SW480 (cell line): ENCODE results near the gene GABBR2.
A peak's percentile ranks its signal among the peaks of the same experiment; 100 is the strongest.
"Not testable (repeated sequence)": the region's sequence is repeated elsewhere in the genome, so short reads cannot be mapped to it uniquely, and the experiment has no call there.

Experiments used
- DNase-seq: peaks from one replicate; pipeline ENCODE4 v3.0.0-alpha.2; 2016; ENCODE audit warnings: low spot score

GABBR2 gene

GRCh38 chr9:98288881-98289280 lies 419.9 kb downstream of the GABBR2 start:
- DNase-seq = no peak

- no peak for DNase-seq
Measured at GRCh38 chr9:98287384-98287783, 421.4 kb downstream of the GABBR2 start.

- DNase-seq = no peak
Measured at GRCh38 chr9:98285446-98285845, 423.3 kb downstream of the GABBR2 start.

GRCh38 chr9:98284754-98285153 lies 424.0 kb downstream of the GABBR2 start:
- no peak for DNase-seq

- not testable (repeated sequence) for DNase-seq
Measured at GRCh38 chr9:98283143-98283542, 425.6 kb downstream of the GABBR2 start.

GRCh38 chr9:98281281-98281680 lies 427.5 kb downstream of the GABBR2 start:
- no peak for DNase-seq

GRCh38 chr9:98280574-98280973 lies 428.2 kb downstream of the GABBR2 start:
- DNase-seq = no peak

GRCh38 chr9:98280162-98280561 lies 428.6 kb downstream of the GABBR2 start:
- DNase-seq = no peak

- DNase-seq = no peak
Measured at GRCh38 chr9:98276907-98277469, 431.7 kb downstream of the GABBR2 start.

- DNase-seq = no peak
Measured at GRCh38 chr9:98275159-98275558, 433.6 kb downstream of the GABBR2 start.

GRCh38 chr9:98272083-98272482 lies 436.7 kb downstream of the GABBR2 start:
- DNase-seq = no peak

GRCh38 chr9:98271479-98271878 lies 437.3 kb downstream of the GABBR2 start:
- no peak for DNase-seq

GRCh38 chr9:98270284-98270683 lies 438.5 kb downstream of the GABBR2 start:
- DNase-seq = not testable (repeated sequence)

- not testable (repeated sequence) for DNase-seq
Measured at GRCh38 chr9:98269652-98270051, 439.1 kb downstream of the GABBR2 start.

GRCh38 chr9:98267556-98267955 lies 441.2 kb downstream of the GABBR2 start:
- DNase-seq = not testable (repeated sequence)

GRCh38 chr9:98264516-98264915 lies 444.2 kb downstream of the GABBR2 start:
- DNase-seq = no peak

- peak; percentile 78 for DNase-seq
Measured at GRCh38 chr9:98263482-98264357, 445.0 kb downstream of the GABBR2 start.

- no peak for DNase-seq
Measured at GRCh38 chr9:98263080-98263479, 445.7 kb downstream of the GABBR2 start.

GRCh38 chr9:98262056-98262455 lies 446.7 kb downstream of the GABBR2 start:
- no peak for DNase-seq

GRCh38 chr9:98260635-98261034 lies 448.1 kb downstream of the GABBR2 start:
- no peak for DNase-seq

- no peak for DNase-seq
Measured at GRCh38 chr9:98259791-98260190, 448.9 kb downstream of the GABBR2 start.

- DNase-seq = peak; percentile 39
Measured at GRCh38 chr9:98256756-98257155, 452.0 kb downstream of the GABBR2 start.

GRCh38 chr9:98255578-98256296 lies 453.0 kb downstream of the GABBR2 start, which contains the start of gene TBC1D2:
TBC1D2 (minus strand) TSS chr9:98255649; CDS start chr9:98255541, 108 bp downstream.
- DNase-seq = peak; percentile 96
